H1 (cell line): ENCODE data around the gene HIGD2B. TPM values are rescaled to one million over a fixed set of nuclear protein-coding genes. Genes with fewer than 3 reads are reported as not detected.

ENCODE experiments used
- CTCF ChIA-PET: fragments of 300-600 bp; sonication (Branson Sonifier 250); formaldehyde crosslinking; loops from one replicate; lab custom pipeline; 2021; ENCODE audit not compliant: partially characterized antibody; lab: Charles Lee
- POLR2A ChIA-PET: fragments of 300-600 bp; sonication (Branson Sonifier 250); formaldehyde crosslinking; loops from one replicate; lab custom pipeline; 2021; ENCODE audit warnings: inconsistent platforms; ENCODE audit not compliant: partially characterized antibody; lab: Charles Lee
- DNase-seq, 2 experiments: peaks; one replicate each; pipeline versions ENCODE4 v3.0.0 to v3.0.0-alpha.2; 2010 to 2022; ENCODE audit warnings: low spot score in 2 of 2, low read depth in 1 of 2, mixed read lengths in 1 of 2
- FAIRE-seq: peaks from 2 replicates; lab custom pipeline; 2011; peaks lifted over from hg19 to GRCh38; lab: Jason Lieb, UNC
- H2AFZ ChIP-seq: 2 replicates; pipeline ENCODE4 v1.8.1; 2012; ENCODE audit warnings: low read length, inconsistent platforms
- H2AK5ac ChIP-seq: 2 replicates; pipeline ENCODE4 v1.6.1; 2013; ENCODE audit warnings: low read depth, low read length
- H2BK120ac ChIP-seq: replicated peaks from 2 replicates; pipeline ENCODE3; 2013; ENCODE audit warnings: low read depth, low read length, inconsistent platforms
- H2BK12ac ChIP-seq: 2 replicates; pipeline ENCODE4 v1.6.1; 2013; ENCODE audit warnings: low read depth, low read length
- H2BK15ac ChIP-seq: 2 replicates; pipeline ENCODE4 v1.6.1; 2013; ENCODE audit warnings: low read length
- H2BK20ac ChIP-seq: 2 replicates; pipeline ENCODE4 v1.6.1; 2013; ENCODE audit warnings: low read length
- H2BK5ac ChIP-seq: 2 replicates; pipeline ENCODE4 v1.6.1; 2013; ENCODE audit warnings: low read depth, low read length
- H3K14ac ChIP-seq: 2 replicates; pipeline ENCODE4 v1.6.1; 2013; ENCODE audit warnings: inconsistent platforms; ENCODE audit not compliant: insufficient read length
- H3K18ac ChIP-seq: 2 replicates; pipeline ENCODE4 v1.6.1; 2013; ENCODE audit warnings: low read length; ENCODE audit errors: extremely low read depth
- H3K23ac ChIP-seq: 2 replicates; pipeline ENCODE4 v1.6.1; 2013; ENCODE audit warnings: inconsistent platforms; ENCODE audit not compliant: insufficient read length
- H3K23me2 ChIP-seq: 2 replicates; pipeline ENCODE4 v1.6.1; 2013; ENCODE audit warnings: low read depth, low read length
- H3K27ac ChIP-seq: 2 replicates; pipeline ENCODE4 v1.6.1; 2011; ENCODE audit warnings: low read depth, low read length, inconsistent platforms
- H3K27me3 ChIP-seq, 4 experiments: replicated peaks in 1 of 4; 1 replicate in 1 of 4; 2 replicates in 3 of 4; pipeline versions ENCODE4 v1.6.1 to v1.8.1; 2011 to 2013; ENCODE audit warnings: low read length in 3 of 4, mild to moderate bottlenecking in 3 of 4, inconsistent platforms in 2 of 4, mixed read lengths in 2 of 4, moderate library complexity in 1 of 4; ENCODE audit not compliant: control insufficient read depth in 3 of 4, insufficient read depth in 3 of 4; ENCODE audit errors: extremely low read depth in 1 of 4
- H3K36me3 ChIP-seq, 4 experiments: 2 replicates each; pipeline versions ENCODE4 v1.6.1 to v1.8.1; 2011 to 2013; ENCODE audit warnings: mild to moderate bottlenecking in 4 of 4, low read length in 3 of 4, moderate library complexity in 2 of 4, control low read depth in 1 of 4, inconsistent platforms in 1 of 4; ENCODE audit not compliant: insufficient read depth in 4 of 4, control insufficient read depth in 2 of 4
- H3K4ac ChIP-seq: replicated peaks from 2 replicates; pipeline ENCODE3; 2013; ENCODE audit warnings: low read length, low read depth, mixed read lengths, inconsistent platforms; ENCODE audit not compliant: insufficient read length
- H3K4me1 ChIP-seq, 4 experiments: replicated peaks in 1 of 4; 1 replicate in 1 of 4; 2 replicates in 3 of 4; pipeline versions ENCODE4 v1.6.1 to v1.8.1; 2011 to 2013; ENCODE audit warnings: low read length in 3 of 4, inconsistent platforms in 2 of 4, mixed read lengths in 1 of 4; ENCODE audit not compliant: insufficient read depth in 4 of 4, control insufficient read depth in 3 of 4
- H3K4me2 ChIP-seq, 2 experiments: 2 replicates each; pipeline versions ENCODE4 v1.6.1 to v1.8.1; 2011 to 2013; ENCODE audit warnings: low read depth in 2 of 2, low read length in 2 of 2, control low read depth in 1 of 2, inconsistent platforms in 1 of 2, mild to moderate bottlenecking in 1 of 2; ENCODE audit not compliant: insufficient read depth in 1 of 2
- H3K4me3 ChIP-seq, 4 experiments: fragments of 200-600, 300-600 bp in 1 of 4; sonication (generic), shearing (Covaris generic), sonication (Bioruptor Twin) in 1 of 4; 2 replicates each; pipeline versions ENCODE4 v1.5.1 to v1.8.1; 2011 to 2016; ENCODE audit warnings: low read length in 4 of 4, low read depth in 3 of 4, control low read depth in 2 of 4, inconsistent platforms in 2 of 4, mild to moderate bottlenecking in 2 of 4, mixed read lengths in 1 of 4, moderate library complexity in 1 of 4; ENCODE audit not compliant: insufficient read depth in 2 of 4; ENCODE audit errors: extremely low read depth in 1 of 4
- H3K56ac ChIP-seq: replicated peaks from 2 replicates; pipeline ENCODE3; 2013; ENCODE audit warnings: low read depth, mild to moderate bottlenecking, mixed read lengths, low read length, inconsistent platforms; ENCODE audit not compliant: insufficient read length
- H3K79me1 ChIP-seq: 2 replicates; pipeline ENCODE4 v1.6.1; 2013; ENCODE audit warnings: low read depth, low read length, control low read depth
- H3K79me2 ChIP-seq, 2 experiments: 2 replicates each; pipeline versions ENCODE4 v1.6.1 to v1.8.1; 2012 to 2013; ENCODE audit warnings: low read length in 2 of 2, mild to moderate bottlenecking in 2 of 2, inconsistent platforms in 1 of 2; ENCODE audit not compliant: insufficient read depth in 2 of 2, control insufficient read depth in 1 of 2
- H3K9ac ChIP-seq, 4 experiments: replicated peaks in 1 of 4; 1 replicate in 1 of 4; 2 replicates in 3 of 4; pipeline versions ENCODE4 v1.6.1 to v1.8.1; 2011 to 2013; ENCODE audit warnings: low read depth in 3 of 4, low read length in 3 of 4, control low read depth in 2 of 4, mild to moderate bottlenecking in 2 of 4, moderate library complexity in 2 of 4, inconsistent platforms in 1 of 4; ENCODE audit errors: extremely low read depth in 1 of 4
- H3K9me3 ChIP-seq, 2 experiments: 2 replicates each; pipeline versions ENCODE4 v1.6.1 to v1.8.1; 2012 to 2013; ENCODE audit warnings: mild to moderate bottlenecking in 2 of 2, moderate library complexity in 2 of 2, control low read depth in 1 of 2, inconsistent platforms in 1 of 2, low read depth in 1 of 2, low read length in 1 of 2, mixed read lengths in 1 of 2; ENCODE audit not compliant: insufficient read depth in 2 of 2
- H4K20me1 ChIP-seq, 2 experiments: replicated peaks in 1 of 2; 2 replicates each; pipeline versions ENCODE3 to v1.8.1; 2011 to 2013; ENCODE audit warnings: inconsistent platforms in 2 of 2, low read length in 2 of 2, mild to moderate bottlenecking in 1 of 2; ENCODE audit not compliant: insufficient read depth in 2 of 2, control insufficient read depth in 1 of 2
- H4K5ac ChIP-seq: 2 replicates; pipeline ENCODE4 v1.6.1; 2013; ENCODE audit warnings: low read length, low read depth, mixed read lengths, inconsistent platforms; ENCODE audit not compliant: insufficient read length
- H4K8ac ChIP-seq: 2 replicates; pipeline ENCODE4 v1.8.0; 2013; ENCODE audit warnings: mild to moderate bottlenecking, moderate library complexity, low read length, inconsistent platforms; ENCODE audit not compliant: insufficient read depth; ENCODE audit errors: extremely low read depth
- H4K91ac ChIP-seq: replicated peaks from 2 replicates; pipeline ENCODE3; 2013; ENCODE audit warnings: low read length, mixed read lengths, inconsistent platforms; ENCODE audit not compliant: insufficient read length
- CHD2 ChIP-seq: IDR thresholded peaks from 2 replicates; pipeline ENCODE4 v1.6.1; 2012; ENCODE audit warnings: low read length, improper control_type of control experiment
- CREB1 ChIP-seq: IDR thresholded peaks from 2 replicates; pipeline ENCODE4 v1.6.1; 2012; ENCODE audit warnings: inconsistent platforms
- GABPA ChIP-seq: IDR thresholded peaks from 2 replicates; pipeline ENCODE4 v1.6.1; 2011; ENCODE audit warnings: mild to moderate bottlenecking, low read length, moderate library complexity, borderline replicate concordance; ENCODE audit not compliant: insufficient read depth
- NANOG ChIP-seq: IDR thresholded peaks from 2 replicates; pipeline ENCODE4 v1.6.1; 2011; ENCODE audit warnings: low read length, low read depth, mild to moderate bottlenecking, inconsistent platforms; ENCODE audit not compliant: insufficient read depth, poor library complexity, severe bottlenecking
- POLR2AphosphoS5 ChIP-seq: IDR thresholded peaks from 2 replicates; pipeline ENCODE4 v1.6.1; 2011; ENCODE audit warnings: low read depth, low read length
- WGBS, 2 experiments: shearing (Covaris generic) in 1 of 2; methylation state at CpG; one replicate each; pipeline versions ENCODE4 v1.1.6 to v1.1.7; 2013 to 2015; ENCODE audit warnings: low lambda C conversion rate in 2 of 2, mixed read lengths in 2 of 2, inconsistent platforms in 1 of 2, low coverage in 1 of 2, missing lambda C conversion rate in 1 of 2; ENCODE audit not compliant: insufficient replicate concordance in 2 of 2, insufficient coverage in 1 of 2, insufficient read length in 1 of 2; ENCODE audit errors: extremely low coverage in 1 of 2, missing lambda C conversion rate in 1 of 2; 5-methylcytosine and 5-hydroxymethylcytosine counted together
- polyA plus RNA-seq, 7 experiments: library from polyadenylated mRNA; depleted of rRNA in 3 of 7; stranded (reverse) in 5 of 7; unstranded in 2 of 7; fragments of >200 nt in 5 of 7; fragments of 200-250 nt in 2 of 7; gene quantifications; 1 replicate in 5 of 7; 2 replicates in 1 of 7; 4 replicates in 1 of 7; pipeline versions ENCODE4 v1.2.1 to v1.2.3, GENCODE V29; 2011 to 2013; ENCODE audit warnings: missing spikeins in 2 of 7, mixed read lengths in 2 of 7
- total RNA-seq: library from RNA; stranded (reverse); fragmentation: NEBNext Ultra II Directional; extraction: Animal tissue kit (Norgen Biotek cat#: 25700); gene quantifications from 2 replicates; pipeline ENCODE4 v1.2.1, GENCODE V29; 2021

HIGD2B gene
- total and polyA plus RNA-seq, 2 of the 8 experiments (the other 6 are each of a cell fraction or from before 2014, with no cell fraction given): not detected

GRCh38 chr15:72733941-72734738 lies 48.2 kb upstream of the HIGD2B start:
- Histone ChIP-seq H2AK5ac (no peak overlapping the region), H3K4me3 (no peak overlapping the region), H3K4ac (no peak overlapping the region), H4K20me1 (no peaks in the 10 kb centered on the region), H3K9me3 (no peaks in the 10 kb centered on the region), H3K27me3 (no peaks in the 10 kb centered on the region), H3K9ac (no peak overlapping the region), H4K5ac (no peak overlapping the region), H2BK12ac (no peak overlapping the region), H3K4me1 (no peaks in the 10 kb centered on the region), H3K4me2 (no peak overlapping the region), H4K91ac (no peak overlapping the region), H3K79me1 (no peaks in the 10 kb centered on the region), H3K23me2 (no peaks in the 10 kb centered on the region), H2BK120ac (no peak overlapping the region), H3K23ac (no peak overlapping the region), H2BK15ac (no peak overlapping the region), H3K18ac (no peak overlapping the region), H3K36me3 (peaks cover 7 to 29% (median 24%) of the 10 kb centered on the region in 4 experiments), H4K8ac (no peak overlapping the region), H3K56ac (no peak overlapping the region), H2AFZ (no peak overlapping the region), H3K79me2 (no peaks in the 10 kb centered on the region), H2BK5ac (no peak overlapping the region), H3K14ac (no peak overlapping the region), H2BK20ac (no peak overlapping the region), H3K27ac (no peak overlapping the region)
- WGBS, 2 experiments: 84% methylated on average over 2 of the region's 2 CpGs; no CpG with 5 or more reads in 1 of the 2 experiments
- ChIA-PET POLR2A (interaction anchor here (2.3 kb wide), 1 partner anchor 10 kb away, joined by 7 read pairs; no protein-coding TSS in a partner anchor), CTCF (interaction anchor here (0.6 to 3.1 kb wide), 3 partner anchors 12 to 506 kb away, joined by 3 to 19 read pairs (median 5); no protein-coding TSS in a partner anchor)
- no peak for FAIRE-seq
- no peak for DNase-seq
- TF ChIP-seq NANOG (no peak), POLR2AphosphoS5 (no peak), CHD2 (no peak), GABPA (no peak), CREB1 (no peak)
